GM21825 (cell line): ENCODE results near the gene MAN1C1.

Source experiments
- ATAC-seq: cut with Tn5 transposase; IDR thresholded peaks from one replicate; pipeline ENCODE4 v1.9.1; 2021; ENCODE audit warnings: mild to moderate bottlenecking, moderate library complexity; ENCODE audit not compliant: unreplicated experiment

The MAN1C1 gene

GRCh38 chr1:25831569-25832196 lies 215.1 kb downstream of the MAN1C1 start:
- no peak for ATAC-seq

GRCh38 chr1:25832336-25833037 lies 215.9 kb downstream of the MAN1C1 start:
- no peak for ATAC-seq

GRCh38 chr1:25833158-25833557 lies 216.6 kb downstream of the MAN1C1 start:
- no peak for ATAC-seq
